HG02884 (cell line): Measurements from ENCODE around the gene MDFI.

Experiments
- ATAC-seq: cut with Tn5 transposase; IDR thresholded peaks from one replicate; pipeline ENCODE4 v1.9.1; 2021; ENCODE audit warnings: mild to moderate bottlenecking, moderate library complexity; ENCODE audit not compliant: unreplicated experiment

MDFI gene, protein sequence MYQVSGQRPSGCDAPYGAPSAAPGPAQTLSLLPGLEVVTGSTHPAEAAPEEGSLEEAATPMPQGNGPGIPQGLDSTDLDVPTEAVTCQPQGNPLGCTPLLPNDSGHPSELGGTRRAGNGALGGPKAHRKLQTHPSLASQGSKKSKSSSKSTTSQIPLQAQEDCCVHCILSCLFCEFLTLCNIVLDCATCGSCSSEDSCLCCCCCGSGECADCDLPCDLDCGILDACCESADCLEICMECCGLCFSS

DNA sequence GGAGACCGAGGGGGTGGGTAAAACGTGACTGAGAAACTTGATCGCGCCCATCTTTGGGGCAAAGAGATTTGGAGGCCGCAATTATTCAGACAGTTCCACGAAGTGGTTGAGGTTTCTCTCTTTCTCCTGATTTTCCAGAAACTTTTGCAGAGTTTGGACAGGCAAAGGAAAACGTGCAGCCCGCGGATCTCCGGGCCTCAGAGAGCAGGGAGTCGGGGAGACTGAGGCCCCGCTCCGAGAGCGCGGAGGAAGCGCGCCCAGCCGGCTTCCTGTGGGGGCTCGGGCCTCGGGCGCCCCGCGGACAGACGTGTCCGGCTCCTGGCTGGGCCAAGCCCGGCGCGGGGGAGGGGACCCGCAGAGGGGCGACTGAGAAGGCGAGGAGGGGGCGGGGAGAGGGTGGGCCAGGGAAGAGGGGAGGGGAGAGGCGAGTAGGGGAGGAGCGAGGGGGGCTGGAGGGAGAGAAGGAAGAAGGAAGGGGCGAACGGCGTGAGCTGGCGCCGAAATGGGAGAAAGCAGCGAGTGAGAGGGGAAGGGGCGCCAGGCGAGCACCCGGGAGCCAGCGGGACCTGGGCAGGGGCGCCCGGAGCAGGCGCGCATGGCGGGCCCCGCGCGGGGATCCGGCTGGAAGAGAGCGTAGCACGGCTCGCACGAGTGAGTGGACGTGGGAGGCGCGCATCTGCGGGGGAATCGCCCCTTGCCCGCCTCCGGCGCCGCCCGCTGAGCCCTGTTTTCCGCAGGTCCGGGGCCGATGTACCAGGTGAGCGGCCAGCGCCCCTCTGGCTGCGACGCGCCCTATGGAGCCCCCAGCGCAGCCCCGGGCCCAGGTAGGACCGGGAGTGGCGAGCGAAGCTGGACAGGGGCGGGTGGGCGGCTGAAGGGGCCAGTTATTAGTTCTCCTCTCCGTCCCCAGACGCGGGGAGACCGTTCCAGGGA is at the start of gene MDFI:
Gene MDFI, plus strand, starts transcription at position 467 of the 933 bp plus-strand sequence. Its CDS starts 282 bp downstream, at position 749.
- ATAC-seq = no peak

DNA sequence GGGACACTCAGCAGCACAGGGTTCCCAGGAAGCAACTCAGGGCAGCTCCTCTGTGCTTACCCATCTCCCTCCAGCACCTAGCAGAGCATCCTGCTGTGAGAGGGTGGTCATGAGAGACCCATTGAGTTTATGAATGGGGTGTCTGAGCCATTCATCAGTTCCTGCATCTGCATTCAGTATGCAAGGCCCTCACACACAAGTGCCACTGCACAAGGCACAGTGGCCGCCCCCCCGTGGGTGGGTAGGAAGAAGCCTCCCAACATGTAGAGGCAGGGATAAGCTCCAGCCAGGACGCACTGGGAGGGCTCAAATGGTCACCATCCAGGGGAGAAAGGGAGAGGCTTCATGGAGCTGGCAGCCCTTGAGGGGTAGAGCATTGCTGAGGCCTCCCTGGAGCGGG is 49.0 kb upstream of the MDFI start:
- ATAC-seq = no peak

GRCh38 chr6:41589636-41590622 is 48.3 kb upstream of the MDFI start:
- no peak for ATAC-seq

- no peak for ATAC-seq
Observed at GRCh38 chr6:41591122-41591521, 47.1 kb upstream of the MDFI start.

DNA sequence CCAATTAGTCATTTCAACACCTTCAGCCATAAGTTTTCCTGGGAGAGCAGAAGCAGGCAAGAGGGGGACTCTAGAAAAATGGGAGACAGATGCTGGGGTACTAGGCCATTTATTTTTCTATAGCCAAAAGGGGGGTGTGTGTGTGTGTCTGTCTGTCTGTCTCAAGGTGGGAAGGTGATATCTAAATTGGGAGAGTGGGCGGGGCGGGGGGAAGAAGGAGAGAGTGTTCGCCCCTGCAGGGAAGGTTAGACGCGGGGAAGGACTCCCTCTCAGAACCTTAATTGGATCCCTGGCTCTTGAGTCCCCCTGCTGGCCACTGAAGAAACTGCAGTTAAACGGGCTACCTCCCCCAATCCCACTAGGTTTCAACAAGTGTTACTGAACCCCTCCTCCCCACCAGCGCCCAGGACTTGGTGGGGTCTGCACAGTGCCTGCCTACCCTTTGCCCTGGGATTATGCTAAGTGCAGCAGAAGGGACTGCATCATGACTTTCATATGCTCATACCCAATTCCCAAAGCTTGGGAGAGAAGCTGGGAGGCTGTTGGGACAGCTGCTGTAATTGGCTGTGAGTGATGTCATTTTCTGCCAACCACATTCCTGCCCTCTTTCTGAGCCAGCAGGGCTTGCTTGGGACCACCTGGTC is 46.3 kb upstream of the MDFI start:
- no peak for ATAC-seq

GRCh38 chr6:41593406-41593805 is 44.9 kb upstream of the MDFI start:
- ATAC-seq = no peak

GRCh38 chr6:41593839-41594238 is 44.4 kb upstream of the MDFI start:
- no peak for ATAC-seq

DNA sequence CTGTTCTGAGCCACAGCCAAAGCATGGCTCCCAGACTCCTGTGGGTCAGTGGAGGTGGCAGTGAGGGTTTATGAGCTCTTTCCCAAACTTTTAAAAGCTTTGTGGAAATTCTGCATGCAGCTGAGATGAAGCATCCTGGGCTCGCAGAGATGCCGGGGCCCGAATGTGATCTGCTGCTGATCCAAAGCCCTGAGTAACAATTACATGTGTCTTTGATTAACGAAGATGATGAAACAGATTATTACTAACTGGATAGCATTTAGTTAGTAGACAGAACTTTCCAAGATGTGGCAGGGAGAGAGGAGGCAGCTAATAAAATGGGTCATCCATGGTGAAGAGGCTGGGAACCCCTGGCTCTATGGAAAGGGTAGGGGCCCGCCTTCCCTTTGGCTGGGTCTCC is 43.9 kb upstream of the MDFI start:
- no peak for ATAC-seq

- ATAC-seq = no peak
Observed at GRCh38 chr6:41594766-41595165, 43.5 kb upstream of the MDFI start.

DNA sequence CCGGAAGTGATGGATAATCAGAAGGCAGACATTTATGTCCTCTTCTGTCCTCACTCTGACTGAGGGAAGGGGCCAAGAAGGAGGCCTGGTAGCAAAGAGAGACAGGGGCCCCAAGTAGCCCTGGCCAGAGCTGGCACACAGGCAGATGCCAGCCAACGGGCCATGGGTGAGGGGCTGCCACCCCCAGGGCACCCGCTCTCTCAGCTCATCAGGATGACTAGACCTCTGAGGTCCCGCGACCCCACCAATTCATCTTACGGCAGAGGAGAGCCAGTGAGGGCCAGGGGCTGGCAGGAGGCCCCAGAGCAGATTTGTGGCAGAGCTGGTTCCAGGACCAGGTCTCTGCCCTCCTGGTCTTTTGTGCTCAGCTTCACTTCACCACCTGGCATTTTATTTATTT is 43.1 kb upstream of the MDFI start:
- ATAC-seq = no peak

DNA sequence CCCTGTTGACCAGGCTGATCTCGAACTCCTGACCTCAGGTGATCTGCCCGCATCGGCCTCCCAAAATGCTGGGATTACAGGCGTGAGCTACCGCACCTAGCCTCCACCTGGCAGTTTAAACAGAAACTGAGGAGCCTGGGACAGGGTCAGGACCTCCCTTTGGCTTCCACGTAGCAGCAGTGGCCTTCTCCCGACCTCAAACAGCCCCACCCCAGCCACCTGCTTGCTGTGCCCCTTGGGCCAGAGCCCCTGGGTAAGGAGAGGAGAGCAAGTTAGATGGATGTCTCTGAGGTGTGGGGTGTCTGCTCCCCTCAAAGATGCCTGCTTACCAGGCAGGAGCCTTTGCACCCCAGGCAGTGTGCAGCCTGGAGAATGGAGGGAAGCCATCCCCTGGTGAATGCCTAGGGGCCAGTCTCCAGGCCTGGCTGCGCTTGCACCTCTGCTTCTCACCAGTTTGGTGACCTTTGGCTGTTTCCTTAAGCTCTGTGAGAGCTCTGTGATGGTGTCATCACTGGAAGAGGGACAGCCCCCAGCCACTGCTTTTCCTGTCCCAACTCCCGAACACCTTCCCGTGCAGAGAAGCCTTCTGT is 42.1 kb upstream of the MDFI start:
- no peak for ATAC-seq

DNA sequence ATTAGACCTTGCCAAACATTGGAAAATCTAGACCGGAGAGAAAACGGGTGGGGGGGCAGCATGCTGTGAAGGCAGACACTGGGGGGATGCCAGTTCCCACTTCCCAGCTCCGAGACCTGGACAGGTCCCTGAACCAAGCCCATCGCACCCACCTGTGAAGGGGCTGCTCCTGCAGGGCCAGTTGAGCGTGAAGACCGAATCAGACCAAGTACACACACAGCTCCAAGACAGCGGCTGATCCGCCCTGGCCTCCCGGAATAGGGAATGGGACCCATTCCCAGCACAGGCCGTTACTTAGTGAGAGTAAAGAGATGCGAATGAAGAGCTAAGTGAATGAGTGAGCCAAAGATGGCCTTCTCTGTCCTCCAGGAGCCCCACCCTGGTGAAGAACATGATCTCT is 41.5 kb upstream of the MDFI start:
- ATAC-seq = no peak

GRCh38 chr6:41597246-41598000 is 40.8 kb upstream of the MDFI start:
- no peak for ATAC-seq

- no peak for ATAC-seq
Observed at GRCh38 chr6:41598670-41599014, 39.6 kb upstream of the MDFI start.

GRCh38 chr6:41599015-41599851 is 39.0 kb upstream of the MDFI start:
- no peak for ATAC-seq

- no peak for ATAC-seq
Observed at GRCh38 chr6:41599852-41600445, 38.3 kb upstream of the MDFI start.

- ATAC-seq = no peak
Observed at GRCh38 chr6:41600499-41601247, 37.6 kb upstream of the MDFI start.

GRCh38 chr6:41601248-41601549 is 37.1 kb upstream of the MDFI start:
- no peak for ATAC-seq
